Mesenchymal stem cell (in vitro differentiated cells and primary cell): Measurements from ENCODE around the gene VASH1.
"Not testable (repeated sequence)": the region's sequence is repeated elsewhere in the genome, so short reads cannot be mapped to it uniquely, and the experiment has no call there.

Source experiments
- DNase-seq: peaks from one replicate; pipeline ENCODE4 v3.0.0-alpha.2; 2013
- H2AFZ ChIP-seq: one replicate; pipeline ENCODE4 v1.6.1; 2013; ENCODE audit warnings: low read depth, mild to moderate bottlenecking, control low read depth, inconsistent platforms, low read length, moderate library complexity
- H2AK5ac ChIP-seq: 2 replicates; pipeline ENCODE4 v1.6.1; 2013; ENCODE audit warnings: low read length, moderate library complexity, mild to moderate bottlenecking, inconsistent platforms; ENCODE audit not compliant: severe bottlenecking
- H2BK120ac ChIP-seq: one replicate; pipeline ENCODE4 v1.6.1; 2013; ENCODE audit warnings: low read depth, mild to moderate bottlenecking, inconsistent platforms, low read length, moderate library complexity
- H2BK12ac ChIP-seq, 2 experiments: one replicate each; pipeline ENCODE4 v1.6.1; 2013; ENCODE audit warnings: inconsistent platforms in 2 of 2, low read length in 2 of 2, mild to moderate bottlenecking in 2 of 2, moderate library complexity in 2 of 2, control low read depth in 1 of 2
- H2BK15ac ChIP-seq: one replicate; pipeline ENCODE4 v1.6.1; 2013; ENCODE audit warnings: mild to moderate bottlenecking, low read depth, inconsistent platforms; ENCODE audit not compliant: poor library complexity, severe bottlenecking
- H2BK5ac ChIP-seq: 2 replicates; pipeline ENCODE4 v1.6.1; 2013; ENCODE audit warnings: low read depth, mild to moderate bottlenecking, low read length, control low read depth, inconsistent platforms; ENCODE audit not compliant: poor library complexity, severe bottlenecking
- H3K14ac ChIP-seq, 2 experiments: one replicate each; pipeline ENCODE4 v1.6.1; 2013; ENCODE audit warnings: inconsistent platforms in 2 of 2, low read length in 2 of 2, control low read depth in 1 of 2, mild to moderate bottlenecking in 1 of 2, moderate library complexity in 1 of 2
- H3K18ac ChIP-seq, 2 experiments: one replicate each; pipeline ENCODE4 v1.6.1; 2013; ENCODE audit warnings: inconsistent platforms in 2 of 2, low read length in 2 of 2, control low read depth in 1 of 2, low read depth in 1 of 2, mild to moderate bottlenecking in 1 of 2
- H3K23ac ChIP-seq, 2 experiments: one replicate each; pipeline ENCODE4 v1.6.1; 2013; ENCODE audit warnings: inconsistent platforms in 2 of 2, low read length in 2 of 2, mild to moderate bottlenecking in 2 of 2, moderate library complexity in 2 of 2, control low read depth in 1 of 2
- H3K27ac ChIP-seq: 2 replicates; pipeline ENCODE4 v1.5.1; 2013; ENCODE audit warnings: mild to moderate bottlenecking, moderate library complexity, low read length, control low read depth, inconsistent platforms; ENCODE audit not compliant: poor library complexity, severe bottlenecking
- H3K27me3 ChIP-seq, 2 experiments: 2 replicates each; pipeline versions ENCODE4 v1.6.1 to v1.7.0; 2013; ENCODE audit warnings: low read length in 2 of 2, mild to moderate bottlenecking in 2 of 2, moderate library complexity in 2 of 2, control low read depth in 1 of 2, inconsistent platforms in 1 of 2; ENCODE audit not compliant: control insufficient read depth in 1 of 2, insufficient read depth in 1 of 2
- H3K36me3 ChIP-seq, 2 experiments: 2 replicates each; pipeline versions ENCODE4 v1.6.1 to v1.7.0; 2013; ENCODE audit warnings: low read length in 2 of 2, control low read depth in 1 of 2, inconsistent platforms in 1 of 2, low read depth in 1 of 2, mild to moderate bottlenecking in 1 of 2; ENCODE audit not compliant: insufficient read depth in 2 of 2, control insufficient read depth in 1 of 2
- H3K4ac ChIP-seq, 2 experiments: one replicate each; pipeline ENCODE4 v1.6.1; 2013; ENCODE audit warnings: inconsistent platforms in 2 of 2, low read length in 2 of 2, mild to moderate bottlenecking in 2 of 2, moderate library complexity in 2 of 2, control low read depth in 1 of 2, low read depth in 1 of 2
- H3K4me1 ChIP-seq: 2 replicates; pipeline ENCODE4 v1.6.1; 2013; ENCODE audit warnings: low read depth, low read length, control low read depth; ENCODE audit not compliant: control insufficient read depth, insufficient read depth
- H3K4me2 ChIP-seq: 2 replicates; pipeline ENCODE4 v1.6.1; 2013; ENCODE audit warnings: low read length, mild to moderate bottlenecking, inconsistent platforms; ENCODE audit not compliant: poor library complexity, severe bottlenecking
- H3K4me3 ChIP-seq, 2 experiments: 2 replicates each; pipeline versions ENCODE4 v1.5.1 to v1.7.0; 2013; ENCODE audit warnings: low read length in 2 of 2, mild to moderate bottlenecking in 2 of 2, control low read depth in 1 of 2, low read depth in 1 of 2; ENCODE audit not compliant: insufficient read depth in 1 of 2
- H3K79me1 ChIP-seq: replicated peaks from 2 replicates; pipeline ENCODE4 v1.6.1; 2013; ENCODE audit warnings: mild to moderate bottlenecking, control low read depth, low read length, inconsistent platforms; ENCODE audit not compliant: poor library complexity, severe bottlenecking
- H3K9ac ChIP-seq: 2 replicates; pipeline ENCODE4 v1.7.0; 2013; ENCODE audit warnings: mild to moderate bottlenecking, low read length, moderate library complexity
- H3K9me3 ChIP-seq: 2 replicates; pipeline ENCODE4 v1.7.0; 2013; ENCODE audit warnings: mild to moderate bottlenecking, low read length; ENCODE audit not compliant: control insufficient read depth
- H4K8ac ChIP-seq: one replicate; pipeline ENCODE4 v1.6.1; 2013; ENCODE audit warnings: inconsistent platforms, mild to moderate bottlenecking, low read length, moderate library complexity
- H4K91ac ChIP-seq: one replicate; pipeline ENCODE4 v1.6.1; 2013; ENCODE audit warnings: mild to moderate bottlenecking, low read length, inconsistent platforms
- WGBS: methylation state at CpG from one replicate; pipeline ENCODE4 v1.1.7; 2013; ENCODE audit warnings: mixed read lengths; 5-methylcytosine and 5-hydroxymethylcytosine counted together

Gene VASH1

DNA sequence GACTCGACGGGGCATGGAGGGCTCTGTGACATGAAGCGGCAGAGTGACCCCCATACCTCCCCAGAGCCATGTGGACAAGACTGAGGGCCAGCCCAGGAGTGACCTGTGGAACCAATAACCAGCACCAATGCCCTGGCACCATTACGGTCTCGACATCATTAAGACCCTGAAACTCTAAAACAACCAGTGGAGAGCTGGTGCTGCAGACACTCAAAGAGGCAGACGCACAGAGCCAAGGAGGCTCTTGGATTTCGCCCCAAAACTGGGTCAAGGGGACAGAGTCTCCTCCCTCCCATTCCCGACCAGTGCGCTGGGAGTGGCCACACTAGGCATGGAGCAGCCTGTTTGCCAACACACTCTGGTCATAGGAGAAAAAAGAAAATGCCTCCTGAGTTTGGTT lies 41.6 kb upstream of the VASH1 start:
- 90% methylated on average over 9 of the region's 9 CpGs for WGBS

DNA sequence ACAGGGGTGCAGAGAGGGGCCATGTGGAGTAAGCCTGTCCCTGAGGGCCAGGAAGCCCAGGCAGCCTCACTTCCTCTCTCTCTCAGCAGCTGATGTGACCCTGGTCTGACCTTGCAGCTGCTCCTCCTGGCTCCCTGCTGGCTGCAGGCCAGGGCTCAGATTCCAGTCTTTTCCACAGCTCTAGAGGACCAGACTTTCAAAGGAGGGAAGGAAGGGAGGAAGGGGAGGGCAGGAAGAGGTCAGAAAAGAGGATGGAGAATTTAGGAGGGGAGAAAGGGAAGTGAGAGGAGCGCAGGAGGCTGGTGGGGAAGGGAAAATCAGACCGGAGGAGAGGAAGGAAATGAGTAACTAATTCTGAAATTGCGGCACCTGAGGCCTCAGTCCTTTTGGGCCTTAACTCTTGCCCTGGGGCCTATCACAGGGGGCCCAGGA lies 40.9 kb upstream of the VASH1 start:
- H2BK15ac ChIP-seq = no peak overlapping the region
- no peak overlapping the region for H2BK12ac ChIP-seq
- H2BK120ac ChIP-seq = no peak overlapping the region
- H3K9me3 ChIP-seq = no peaks in the 10 kb centered on the region
- H3K27me3 ChIP-seq = peaks cover 5 to 13% of the 10 kb centered on the region in 2 experiments
- H3K4ac ChIP-seq = no peak overlapping the region
- no peak overlapping the region for H4K91ac ChIP-seq
- peak overlapping the region; percentile 23 for H2AFZ ChIP-seq
- H2BK5ac ChIP-seq = no peak overlapping the region
- no peak overlapping the region for H2AK5ac ChIP-seq
- H3K18ac ChIP-seq = no peak overlapping the region
- peak overlapping the region in 1 of 2 experiments; percentile 33 for H3K14ac ChIP-seq
- H3K4me2 ChIP-seq = no peak overlapping the region
- H4K8ac ChIP-seq = no peak overlapping the region
- H3K36me3 ChIP-seq = no peaks in the 10 kb centered on the region
- no peak overlapping the region for H3K23ac ChIP-seq
- peak; percentile 67 for DNase-seq
- WGBS = 59% methylated on average over 3 of the region's 3 CpGs
- no peak overlapping the region for H3K9ac ChIP-seq
- peaks cover 5% of the 10 kb centered on the region for H3K4me1 ChIP-seq
- no peaks in the 10 kb centered on the region for H3K79me1 ChIP-seq
- no peak overlapping the region for H3K27ac ChIP-seq
- H3K4me3 ChIP-seq = no peak overlapping the region

More for the DNA sequence above, 41.6 kb upstream of the VASH1 start:
- no peaks in the 10 kb centered on the region for H3K9me3 ChIP-seq
- H3K4me3 ChIP-seq = no peak overlapping the region
- no peak overlapping the region for H3K18ac ChIP-seq
- H2BK12ac ChIP-seq = peak overlapping the region; percentile 42 to 56
- H3K79me1 ChIP-seq = no peaks in the 10 kb centered on the region
- H3K9ac ChIP-seq = no peak overlapping the region
- H3K14ac ChIP-seq = no peak overlapping the region
- no peak overlapping the region for H3K4me2 ChIP-seq
- H2BK5ac ChIP-seq = no peak overlapping the region
- no peak overlapping the region for H2BK15ac ChIP-seq
- no peak overlapping the region for H3K4ac ChIP-seq
- H4K91ac ChIP-seq = no peak overlapping the region
- DNase-seq = no peak
- H2AK5ac ChIP-seq = no peak overlapping the region
- peaks cover 0 to 19% of the 10 kb centered on the region in 2 experiments for H3K27me3 ChIP-seq
- H2AFZ ChIP-seq = no peak overlapping the region
- H4K8ac ChIP-seq = peak overlapping the region; percentile 76
- H3K36me3 ChIP-seq = no peaks in the 10 kb centered on the region
- no peak overlapping the region for H3K27ac ChIP-seq
- H3K4me1 ChIP-seq = peaks cover 5% of the 10 kb centered on the region
- H3K23ac ChIP-seq = no peak overlapping the region
- no peak overlapping the region for H2BK120ac ChIP-seq

GRCh38 chr14:76721506-76721905 lies 39.8 kb upstream of the VASH1 start:
- H2BK12ac ChIP-seq, H3K36me3 ChIP-seq, DNase-seq, H3K14ac ChIP-seq, H3K27me3 ChIP-seq, H2BK5ac ChIP-seq, H2AK5ac ChIP-seq, H3K9me3 ChIP-seq, H3K4me2 ChIP-seq, H3K18ac ChIP-seq, H3K4ac ChIP-seq, H2BK15ac ChIP-seq, H3K27ac ChIP-seq, H2AFZ ChIP-seq, H4K8ac ChIP-seq, H3K9ac ChIP-seq, H3K23ac ChIP-seq, H3K4me1 ChIP-seq, H4K91ac ChIP-seq, H2BK120ac ChIP-seq, H3K79me1 ChIP-seq, H3K4me3 ChIP-seq: not testable (repeated sequence)
- WGBS = 96% methylated on average over 11 of the region's 11 CpGs

DNA sequence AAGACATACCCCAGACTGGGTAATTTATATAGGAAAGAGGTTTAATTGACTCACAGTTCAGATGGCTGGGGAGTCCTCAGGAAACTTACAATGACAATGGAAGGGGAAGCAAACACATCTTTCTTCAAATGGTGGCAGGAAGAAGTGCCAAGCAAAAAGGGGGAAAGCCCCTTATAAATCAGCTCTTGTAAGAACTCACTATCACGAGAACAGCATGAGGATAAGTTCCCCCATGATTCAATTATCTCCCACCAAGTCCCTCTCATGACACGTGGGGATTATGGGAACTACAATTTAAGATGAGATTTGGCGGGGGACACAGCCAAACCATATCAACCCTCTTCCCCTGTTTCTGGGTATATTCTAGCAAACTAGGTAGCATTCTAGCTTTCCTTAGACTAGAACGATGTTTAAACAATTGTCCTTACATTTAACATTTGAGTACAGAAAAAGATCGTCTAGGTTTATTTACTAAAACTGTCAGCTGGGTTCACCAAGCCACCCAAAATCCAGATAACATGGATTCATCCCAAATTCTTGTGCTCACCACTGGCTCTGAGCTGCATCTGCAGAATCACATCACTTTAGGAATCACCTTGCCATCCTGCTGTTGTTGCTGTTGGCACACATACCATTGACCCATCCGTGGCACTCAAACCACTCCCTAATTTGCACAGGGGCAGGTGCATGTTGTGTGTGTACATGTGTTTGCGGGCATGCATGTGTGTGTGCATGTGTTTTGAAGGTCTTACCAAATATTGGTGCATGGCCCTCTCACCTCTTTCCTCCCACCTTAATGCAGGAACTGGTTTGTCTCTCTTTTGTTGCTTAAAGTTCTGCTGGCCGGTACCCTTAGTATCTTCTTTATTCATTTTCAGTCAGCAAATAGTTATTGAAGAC lies 36.4 kb upstream of the VASH1 start:
- H3K36me3 ChIP-seq = no peaks in the 10 kb centered on the region
- H3K27me3 ChIP-seq = peaks cover 5 to 21% of the 10 kb centered on the region in 2 experiments
- H2AK5ac ChIP-seq = no peak overlapping the region
- H2BK5ac ChIP-seq = no peak overlapping the region
- H4K8ac ChIP-seq = no peak overlapping the region
- H3K23ac ChIP-seq = no peak overlapping the region
- no peak overlapping the region for H3K9ac ChIP-seq
- H3K18ac ChIP-seq = no peak overlapping the region
- 90% methylated on average over 6 of the region's 8 CpGs for WGBS
- H2BK15ac ChIP-seq = no peak overlapping the region
- DNase-seq = no peak
- no peak overlapping the region for H3K4me2 ChIP-seq
- no peak overlapping the region for H2AFZ ChIP-seq
- H4K91ac ChIP-seq = no peak overlapping the region
- H3K27ac ChIP-seq = no peak overlapping the region
- H3K4me1 ChIP-seq = peaks cover 5% of the 10 kb centered on the region
- H3K9me3 ChIP-seq = no peaks in the 10 kb centered on the region
- no peak overlapping the region for H3K4ac ChIP-seq
- H3K79me1 ChIP-seq = no peaks in the 10 kb centered on the region
- no peak overlapping the region for H2BK12ac ChIP-seq
- no peak overlapping the region for H2BK120ac ChIP-seq
- no peak overlapping the region for H3K14ac ChIP-seq
- H3K4me3 ChIP-seq = no peak overlapping the region
